GM21576 (cell line): ENCODE measurements around the gene PPM1L.

Experiments used
- ATAC-seq: cut with Tn5 transposase; IDR thresholded peaks from one replicate; pipeline ENCODE4 v1.9.1; 2021; ENCODE audit warnings: mild to moderate bottlenecking, moderate library complexity; ENCODE audit not compliant: unreplicated experiment

Gene PPM1L

GRCh38 chr3:160921020-160921635, 165.1 kb downstream of the PPM1L start:
- peak; percentile 82 for ATAC-seq

- ATAC-seq, result no peak
Observed at GRCh38 chr3:160924776-160925175, 168.7 kb downstream of the PPM1L start.

GRCh38 chr3:160927620-160928019, 171.6 kb downstream of the PPM1L start:
- ATAC-seq, result no peak

GRCh38 chr3:160928183-160928726, 172.2 kb downstream of the PPM1L start:
- no peak for ATAC-seq

GRCh38 chr3:160929595-160929994, 173.6 kb downstream of the PPM1L start:
- no peak for ATAC-seq

- no peak for ATAC-seq
Observed at GRCh38 chr3:160931474-160931873, 175.4 kb downstream of the PPM1L start.

- ATAC-seq, result no peak
Observed at GRCh38 chr3:160935413-160936095, 179.5 kb downstream of the PPM1L start.

GRCh38 chr3:160941885-160942494, 186.0 kb downstream of the PPM1L start:
- ATAC-seq, result peak; percentile 92

GRCh38 chr3:160943996-160944395, 188.0 kb downstream of the PPM1L start:
- no peak for ATAC-seq

GRCh38 chr3:160945336-160945735, 189.3 kb downstream of the PPM1L start:
- ATAC-seq, result no peak

GRCh38 chr3:160948273-160948672, 192.2 kb downstream of the PPM1L start:
- ATAC-seq, result no peak

GRCh38 chr3:160949460-160949859, 193.4 kb downstream of the PPM1L start:
- no peak for ATAC-seq

GRCh38 chr3:160950542-160950941, 194.5 kb downstream of the PPM1L start:
- ATAC-seq, result no peak

- no peak for ATAC-seq
Observed at GRCh38 chr3:160950954-160951353, 194.9 kb downstream of the PPM1L start.

- ATAC-seq, result no peak
Observed at GRCh38 chr3:160951642-160952487, 195.8 kb downstream of the PPM1L start.

GRCh38 chr3:160953686-160954085, 197.7 kb downstream of the PPM1L start:
- ATAC-seq, result no peak

GRCh38 chr3:160956785-160957184, 200.8 kb downstream of the PPM1L start:
- ATAC-seq, result peak; percentile 95

- no peak for ATAC-seq
Observed at GRCh38 chr3:160960568-160960967, 204.5 kb downstream of the PPM1L start.

- ATAC-seq, result no peak
Observed at GRCh38 chr3:160963949-160964348, 207.9 kb downstream of the PPM1L start.

- ATAC-seq, result no peak
Observed at GRCh38 chr3:160968761-160969160, 212.7 kb downstream of the PPM1L start.
